Loucy (cell line): ENCODE results near the gene TAL2.

Experiments used
- H2AFZ ChIP-seq: fragments of 200-600 bp; sonication (generic); 2 replicates; pipeline ENCODE4 v1.6.0; 2016; ENCODE audit warnings: antibody characterized with exemption, mild to moderate bottlenecking, low read length, moderate library complexity
- H3F3A ChIP-seq: fragments of 200-600 bp; 2 replicates; pipeline ENCODE4 v1.6.0; 2016; ENCODE audit warnings: antibody characterized with exemption, low read depth, mild to moderate bottlenecking
- H3K27me3 ChIP-seq: fragments of 200-600 bp; sonication (generic); 2 replicates; pipeline ENCODE4 v1.6.1; 2014; ENCODE audit warnings: low read length, mild to moderate bottlenecking; ENCODE audit not compliant: insufficient read depth, poor library complexity, severe bottlenecking
- H3K36me3 ChIP-seq: fragments of 200-600 bp; sonication (generic); 2 replicates; pipeline ENCODE4 v1.6.1; 2016; ENCODE audit warnings: low read length; ENCODE audit not compliant: insufficient read depth
- H3K4me1 ChIP-seq: fragments of 200-600 bp; sonication (generic); 2 replicates; pipeline ENCODE4 v1.5.1; 2014; ENCODE audit warnings: low read length, mild to moderate bottlenecking; ENCODE audit not compliant: insufficient read depth, poor library complexity, severe bottlenecking
- H3K4me2 ChIP-seq: fragments of 200-600 bp; sonication (generic); 2 replicates; pipeline ENCODE4 v1.6.0; 2014; ENCODE audit warnings: antibody characterized with exemption, low read length, low read depth, mild to moderate bottlenecking; ENCODE audit not compliant: poor library complexity, severe bottlenecking
- H3K4me3 ChIP-seq: fragments of 200-600 bp; sonication (generic); 2 replicates; pipeline ENCODE4 v1.5.1; 2014; ENCODE audit warnings: low read length, mild to moderate bottlenecking, mixed read lengths; ENCODE audit not compliant: poor library complexity, severe bottlenecking
- H3K79me2 ChIP-seq: fragments of 200-600 bp; sonication (generic); 2 replicates; pipeline ENCODE4 v1.6.1; 2014; ENCODE audit warnings: low read length; ENCODE audit not compliant: insufficient read depth
- H3K9ac ChIP-seq: fragments of 200-600 bp; sonication (generic); 2 replicates; pipeline ENCODE4 v1.6.0; 2014; ENCODE audit warnings: mild to moderate bottlenecking, low read depth, low read length, moderate library complexity; ENCODE audit not compliant: poor library complexity, severe bottlenecking
- H3K9me2 ChIP-seq: fragments of 200-600 bp; sonication (generic); replicated peaks from 2 replicates; pipeline ENCODE4 v1.6.1; 2016; ENCODE audit warnings: low read depth, low read length, mixed read lengths
- H3K9me3 ChIP-seq: fragments of 200-600 bp; sonication (generic); 2 replicates; pipeline ENCODE4 v1.6.1; 2014; ENCODE audit warnings: mild to moderate bottlenecking, antibody characterized with exemption, low read length, low read depth; ENCODE audit not compliant: insufficient read depth
- H4K20me1 ChIP-seq: fragments of 200-600 bp; sonication (generic); 2 replicates; pipeline ENCODE4 v1.6.0; 2014; ENCODE audit warnings: antibody characterized with exemption, low read length, mild to moderate bottlenecking; ENCODE audit not compliant: insufficient read depth, poor library complexity, severe bottlenecking
- EZH2phosphoT487 ChIP-seq: fragments of 200-600 bp; IDR thresholded peaks from 2 replicates; pipeline ENCODE4 v1.6.1; 2018; ENCODE audit warnings: antibody characterized with exemption, mild to moderate bottlenecking, moderate library complexity, borderline replicate concordance
- TF ChIP-seq, protein P1 (sequence below): fragments of 200-600 bp; sonication (generic); conservative IDR thresholded peaks from 2 replicates; pipeline ENCODE4 v1.5.1; 2014; ENCODE audit warnings: mild to moderate bottlenecking, antibody characterized with exemption, low read length

The TAL2 gene

GRCh38 chr9:105662184-105663104 lies at the start of gene TAL2:
TAL2 (plus strand) TSS chr9:105662457; CDS start chr9:105662497, 40 bp downstream.
- Histone ChIP-seq H2AFZ (no peak within 1 kb of the TSS), H3K36me3 (no peaks in the 10 kb centered on the region), H3K9me2 (no peaks in the 10 kb centered on the region), H3K9ac (no peak within 1 kb of the TSS), H4K20me1 (no peaks in the 10 kb centered on the region), H3K79me2 (no peaks in the 10 kb centered on the region), H3F3A (no peaks in the 10 kb centered on the region), H3K4me3 (no peak within 1 kb of the TSS), H3K4me2 (no peak within 1 kb of the TSS), H3K4me1 (no peaks in the 10 kb centered on the region), H3K9me3 (no peaks in the 10 kb centered on the region), H3K27me3 (no peaks in the 10 kb centered on the region)
- no peak for TF ChIP-seq EZH2phosphoT487
- TF ChIP-seq, protein P1, sequence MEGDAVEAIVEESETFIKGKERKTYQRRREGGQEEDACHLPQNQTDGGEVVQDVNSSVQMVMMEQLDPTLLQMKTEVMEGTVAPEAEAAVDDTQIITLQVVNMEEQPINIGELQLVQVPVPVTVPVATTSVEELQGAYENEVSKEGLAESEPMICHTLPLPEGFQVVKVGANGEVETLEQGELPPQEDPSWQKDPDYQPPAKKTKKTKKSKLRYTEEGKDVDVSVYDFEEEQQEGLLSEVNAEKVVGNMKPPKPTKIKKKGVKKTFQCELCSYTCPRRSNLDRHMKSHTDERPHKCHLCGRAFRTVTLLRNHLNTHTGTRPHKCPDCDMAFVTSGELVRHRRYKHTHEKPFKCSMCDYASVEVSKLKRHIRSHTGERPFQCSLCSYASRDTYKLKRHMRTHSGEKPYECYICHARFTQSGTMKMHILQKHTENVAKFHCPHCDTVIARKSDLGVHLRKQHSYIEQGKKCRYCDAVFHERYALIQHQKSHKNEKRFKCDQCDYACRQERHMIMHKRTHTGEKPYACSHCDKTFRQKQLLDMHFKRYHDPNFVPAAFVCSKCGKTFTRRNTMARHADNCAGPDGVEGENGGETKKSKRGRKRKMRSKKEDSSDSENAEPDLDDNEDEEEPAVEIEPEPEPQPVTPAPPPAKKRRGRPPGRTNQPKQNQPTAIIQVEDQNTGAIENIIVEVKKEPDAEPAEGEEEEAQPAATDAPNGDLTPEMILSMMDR: no peak

- Histone ChIP-seq H3K36me3 (0 out of 2 replicates have a peak, but pooled peaks cover 3% of the 10 kb centered on the region), H3K9me2 (no peaks in the 10 kb centered on the region), H2AFZ (no peak overlapping the region), H3K4me2 (no peak overlapping the region), H3K9ac (no peak overlapping the region), H3K79me2 (no peaks in the 10 kb centered on the region), H4K20me1 (no peaks in the 10 kb centered on the region), H3K4me1 (no peaks in the 10 kb centered on the region), H3K27me3 (no peaks in the 10 kb centered on the region), H3F3A (no peaks in the 10 kb centered on the region), H3K4me3 (no peak overlapping the region), H3K9me3 (no peaks in the 10 kb centered on the region)
- TF ChIP-seq EZH2phosphoT487: no peak
- TF ChIP-seq, protein P1: no peak
These were observed 41.3 kb upstream of the TAL2 start for GRCh38 chr9:105621001-105621400.

- Histone ChIP-seq H3K9me2 (no peaks in the 10 kb centered on the region), H2AFZ (no peak overlapping the region), H3K27me3 (no peaks in the 10 kb centered on the region), H4K20me1 (no peaks in the 10 kb centered on the region), H3K36me3 (no peaks in the 10 kb centered on the region), H3K4me1 (no peaks in the 10 kb centered on the region), H3K79me2 (no peaks in the 10 kb centered on the region), H3K4me3 (no peak overlapping the region), H3K4me2 (no peak overlapping the region), H3F3A (no peaks in the 10 kb centered on the region), H3K9me3 (no peaks in the 10 kb centered on the region), H3K9ac (no peak overlapping the region)
- TF ChIP-seq, protein P1: no peak
- no peak for TF ChIP-seq EZH2phosphoT487
These were observed 37.2 kb upstream of the TAL2 start for GRCh38 chr9:105625088-105625487.
